Parietal lobe (tissue), 1 donor: ENCODE results near the gene TBC1D30. TPM values are rescaled to one million over a fixed set of nuclear protein-coding genes. Genes with fewer than 3 reads are reported as not detected.

Experiments used
- total RNA-seq: library from RNA; depleted of rRNA; stranded (reverse); fragments of >200 nt; gene quantifications from one replicate; pipeline ENCODE4 v1.2.3, GENCODE V29; 2014

Gene TBC1D30
- 80.4 TPM for total RNA-seq

GRCh38 chr12:64824500-64825142, at the start of gene TBC1D30:
TBC1D30 (plus strand) TSS chr12:64824647; CDS start chr12:64824880, 233 bp downstream.

Other genes starting within 250 kb of the TBC1D30 start
- gene RASSF3, start 214.2 kb upstream of the TBC1D30 start, total RNA-seq: 3.8 TPM
- gene GNS, start 65.2 kb upstream of the TBC1D30 start, total RNA-seq: 41.3 TPM